HG03039 (cell line): ENCODE results near the gene SFT2D3.

Experiments used
- ATAC-seq: cut with Tn5 transposase; IDR thresholded peaks from one replicate; pipeline ENCODE4 v1.9.1; 2021; ENCODE audit warnings: mild to moderate bottlenecking, moderate library complexity; ENCODE audit not compliant: unreplicated experiment

Gene SFT2D3

DNA sequence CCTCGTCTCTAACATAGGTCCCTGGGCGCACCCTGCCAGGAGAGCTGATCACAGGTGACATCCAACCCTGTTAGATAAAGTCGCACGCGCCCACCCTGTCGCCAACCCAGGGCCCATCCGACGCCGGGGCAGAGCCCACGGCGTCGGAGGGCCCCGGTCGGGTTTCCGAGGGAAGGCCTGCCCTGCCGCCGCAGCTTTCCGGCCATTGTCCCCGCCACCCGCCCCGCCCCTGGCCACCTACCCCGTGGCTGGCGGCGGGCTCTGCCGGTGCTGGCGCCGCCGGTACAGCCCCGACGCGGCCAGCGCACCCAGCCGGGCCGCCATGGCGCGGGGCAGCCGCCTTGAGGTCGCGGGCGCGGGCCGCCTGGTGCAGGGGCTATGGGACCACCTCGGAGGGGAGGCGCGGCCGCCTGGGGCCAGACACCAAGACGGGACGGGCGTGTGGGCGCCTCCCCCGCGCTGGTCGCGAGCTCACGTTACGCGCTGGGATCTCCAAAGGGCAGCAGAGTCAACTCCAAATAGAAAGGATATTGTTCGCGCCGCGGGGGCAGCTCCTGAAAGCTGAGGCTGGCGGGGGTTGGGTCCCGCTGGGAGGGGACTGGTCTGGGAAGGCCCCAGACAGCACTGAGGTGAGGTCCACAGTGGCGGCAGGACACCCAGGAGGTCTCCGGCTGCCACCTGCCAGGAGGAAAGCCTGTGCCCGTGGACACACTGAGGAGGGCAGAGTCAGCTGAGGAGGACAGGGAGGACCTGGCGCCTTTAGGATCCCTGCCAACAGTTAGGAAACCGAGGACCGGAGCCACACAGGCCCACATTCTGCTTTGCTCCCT is 37.0 kb upstream of the SFT2D3 start:
- ATAC-seq: no peak

DNA sequence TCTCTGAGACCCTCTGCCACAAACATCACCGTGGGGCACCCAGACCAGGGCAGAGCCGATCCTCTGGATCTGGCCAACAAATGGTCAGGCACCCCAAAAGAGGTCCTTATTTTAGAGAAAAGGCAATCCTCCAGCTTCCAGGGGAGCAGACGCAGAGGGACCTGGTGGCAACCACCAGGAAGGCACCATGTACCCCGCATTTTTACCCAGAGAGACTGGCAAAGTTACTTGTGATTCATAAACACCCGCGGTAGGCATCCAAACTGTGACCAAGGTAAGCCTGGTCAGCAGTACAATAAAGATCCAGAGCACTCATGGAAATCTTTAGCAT is 36.4 kb upstream of the SFT2D3 start:
- no peak for ATAC-seq

DNA sequence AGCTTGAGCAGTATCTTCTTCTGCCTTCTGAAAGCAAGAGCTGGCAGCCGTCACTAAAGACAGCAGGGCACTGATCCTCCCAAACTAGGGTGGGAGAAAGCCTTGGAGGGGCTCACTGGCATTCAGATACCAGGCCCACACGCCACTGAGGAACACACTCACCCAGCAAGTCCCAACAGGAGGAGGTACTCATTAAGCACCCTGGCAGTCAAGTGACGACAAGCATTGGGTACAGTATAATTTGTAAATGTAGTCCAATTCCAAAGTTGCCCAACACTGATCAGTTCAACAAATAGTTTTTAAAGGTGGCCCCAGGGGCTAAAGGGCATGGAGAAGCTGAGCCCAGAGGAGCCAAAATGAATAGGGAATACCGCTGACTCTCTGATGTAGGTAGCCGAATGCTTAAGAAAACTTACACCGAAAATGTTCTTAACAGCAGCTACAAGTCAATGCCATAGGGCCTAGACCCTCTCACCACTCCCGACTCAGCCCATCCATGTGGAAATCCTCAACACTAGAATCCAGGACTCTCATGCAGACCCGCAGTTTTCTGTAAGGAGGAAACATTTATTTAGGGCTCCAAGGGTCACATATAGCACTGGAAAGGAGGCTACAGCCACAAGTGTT is 35.9 kb upstream of the SFT2D3 start:
- ATAC-seq: no peak

DNA sequence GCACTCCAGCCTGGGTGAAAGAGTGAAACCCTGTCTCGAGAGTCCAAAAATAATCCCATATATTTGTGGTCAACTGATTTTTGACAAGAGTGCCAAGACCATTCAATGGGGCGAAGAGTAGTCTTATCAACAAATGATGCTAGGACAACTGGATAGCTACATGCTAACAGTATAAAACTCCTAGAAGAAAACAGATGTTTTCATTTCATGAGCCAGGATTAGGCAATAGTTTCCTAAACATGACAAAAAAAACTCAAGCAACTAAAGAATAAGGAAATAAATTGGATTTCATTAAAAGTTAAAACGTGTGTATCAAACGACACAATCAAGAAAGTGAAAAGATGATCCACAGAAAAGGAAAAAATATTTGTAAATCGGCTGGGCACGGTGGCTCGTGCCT is 32.2 kb upstream of the SFT2D3 start:
- ATAC-seq: no peak

DNA sequence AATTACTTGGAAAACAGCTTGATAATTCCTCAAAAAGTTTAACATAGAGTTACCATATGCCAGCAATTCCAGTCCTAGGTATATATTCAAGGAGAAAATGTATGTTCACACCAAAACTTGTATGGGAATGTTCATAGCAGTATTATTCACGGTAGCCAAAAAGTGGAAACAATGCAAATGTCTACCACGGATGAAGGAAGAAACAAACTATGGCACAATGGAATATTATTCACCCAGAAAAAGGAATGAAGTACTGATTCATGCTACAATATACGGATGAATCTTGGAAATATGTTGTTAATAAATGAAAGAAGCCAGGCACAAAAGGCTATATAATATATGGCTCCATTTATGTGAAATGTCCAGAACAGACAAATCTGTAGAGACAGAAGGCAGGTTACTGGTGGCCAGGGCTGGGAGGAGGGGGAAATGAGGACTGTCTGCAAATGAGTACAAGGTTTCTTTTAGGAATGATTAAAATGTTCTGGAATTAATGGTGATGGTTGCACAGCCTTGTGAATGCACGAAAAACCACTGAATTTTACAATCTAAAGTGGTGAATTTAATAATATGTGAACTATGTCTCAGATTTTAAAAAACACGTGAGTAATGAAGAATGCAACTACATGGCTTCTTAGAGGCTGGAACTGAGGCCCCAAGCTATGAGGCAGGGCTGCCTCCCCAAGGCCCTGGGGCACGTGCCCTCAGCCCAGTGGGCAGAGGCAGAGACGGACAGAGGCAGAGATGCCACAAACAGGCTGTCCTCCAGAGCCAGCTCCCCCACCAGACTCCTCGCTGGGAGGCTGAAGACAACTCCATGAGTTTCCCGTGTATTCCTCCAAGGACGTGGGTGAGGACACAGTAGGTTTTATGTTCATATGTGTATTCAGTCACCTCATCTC is 31.0 kb upstream of the SFT2D3 start:
- ATAC-seq: no peak

DNA sequence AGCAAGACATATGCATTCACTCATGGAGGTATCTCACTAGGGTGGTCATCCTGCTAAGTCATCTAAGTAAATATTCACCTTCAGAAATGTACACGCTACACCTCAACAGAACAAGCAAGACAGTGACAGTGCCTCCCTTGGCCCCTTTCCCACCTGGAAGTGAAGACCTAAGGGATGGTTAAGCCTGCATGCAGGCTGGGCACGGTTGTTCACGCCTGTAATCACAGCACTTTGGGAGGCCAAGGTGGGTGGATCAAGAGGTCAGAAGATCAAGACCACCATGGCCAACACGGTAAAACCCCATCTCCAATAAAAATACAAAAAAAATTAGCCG is 30.4 kb upstream of the SFT2D3 start:
- no peak for ATAC-seq

DNA sequence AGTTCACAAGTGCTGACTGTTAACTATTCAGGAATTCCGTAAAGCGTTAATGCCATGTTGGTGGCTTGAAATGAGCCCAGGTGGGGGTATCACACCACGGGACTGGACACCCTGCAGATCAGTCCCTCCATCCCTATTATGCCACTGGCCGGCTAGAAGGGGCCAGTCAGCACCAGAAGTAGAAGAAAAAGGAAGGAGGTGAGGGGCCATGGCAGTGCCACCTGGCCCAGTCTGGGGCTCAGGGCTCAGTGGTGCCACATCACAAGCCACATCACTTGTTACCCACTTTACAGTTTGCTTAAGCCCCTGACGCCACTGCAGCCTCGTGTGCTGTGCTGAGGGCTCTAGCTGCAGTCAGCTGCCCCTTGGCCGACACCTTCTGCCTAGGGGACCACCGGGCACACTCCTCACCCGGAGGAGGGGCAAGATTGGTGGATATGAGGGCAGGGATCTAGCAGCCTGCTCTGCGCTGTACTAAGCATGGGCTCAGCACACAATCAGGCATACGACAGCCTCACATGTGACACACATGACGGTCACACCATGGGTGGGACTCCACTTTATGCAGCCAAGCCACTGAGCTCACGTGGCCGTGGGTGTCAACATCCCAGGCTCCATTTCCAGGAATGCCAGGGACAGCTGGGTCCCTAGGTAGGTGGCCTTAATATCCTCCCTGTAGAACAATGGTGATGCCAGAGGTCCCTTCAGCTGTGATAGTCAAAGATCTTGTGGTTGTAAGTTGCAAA is 29.6 kb upstream of the SFT2D3 start:
- no peak for ATAC-seq

DNA sequence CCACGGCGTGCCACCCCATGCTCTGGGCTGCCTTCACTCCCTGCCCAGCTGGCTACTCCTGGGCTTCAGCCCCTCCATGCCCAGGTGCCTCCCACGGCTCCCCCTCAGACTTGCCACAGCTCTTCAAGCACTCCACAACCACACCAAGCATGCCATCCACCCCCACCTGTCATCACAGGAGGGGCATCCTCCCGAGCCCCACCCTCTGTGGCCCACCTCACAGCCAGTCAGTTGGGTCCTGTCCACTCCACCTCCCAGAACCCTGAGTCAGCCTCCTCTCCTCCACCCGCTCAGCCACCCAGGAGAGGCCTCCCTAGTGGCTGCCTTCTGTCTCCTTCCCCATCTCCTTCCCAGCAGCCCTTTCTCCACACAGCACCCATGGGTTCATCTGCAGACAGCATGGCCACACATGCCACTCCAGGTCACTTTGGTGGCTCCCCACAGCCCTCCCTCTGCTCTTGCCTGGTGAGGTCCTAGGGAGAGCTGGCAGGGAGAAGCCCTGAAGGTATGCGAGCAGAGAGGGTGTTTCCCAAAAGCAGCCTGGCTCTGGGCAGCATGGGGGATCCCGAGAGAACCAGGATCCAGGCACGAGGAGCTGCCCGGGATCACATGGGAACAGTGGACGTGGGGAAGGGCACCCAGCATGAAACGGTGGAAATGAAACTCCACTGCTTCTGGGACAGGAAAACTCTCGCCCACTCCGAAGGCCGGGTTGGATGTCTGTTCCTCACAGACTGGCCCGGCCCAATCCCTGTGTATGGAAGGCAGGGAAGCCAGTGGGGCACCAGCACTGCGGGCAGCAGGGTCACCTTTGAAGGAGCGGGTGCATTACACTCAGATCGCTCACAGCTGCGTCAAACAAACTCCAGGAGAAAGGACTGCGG is 28.7 kb upstream of the SFT2D3 start:
- ATAC-seq: no peak

DNA sequence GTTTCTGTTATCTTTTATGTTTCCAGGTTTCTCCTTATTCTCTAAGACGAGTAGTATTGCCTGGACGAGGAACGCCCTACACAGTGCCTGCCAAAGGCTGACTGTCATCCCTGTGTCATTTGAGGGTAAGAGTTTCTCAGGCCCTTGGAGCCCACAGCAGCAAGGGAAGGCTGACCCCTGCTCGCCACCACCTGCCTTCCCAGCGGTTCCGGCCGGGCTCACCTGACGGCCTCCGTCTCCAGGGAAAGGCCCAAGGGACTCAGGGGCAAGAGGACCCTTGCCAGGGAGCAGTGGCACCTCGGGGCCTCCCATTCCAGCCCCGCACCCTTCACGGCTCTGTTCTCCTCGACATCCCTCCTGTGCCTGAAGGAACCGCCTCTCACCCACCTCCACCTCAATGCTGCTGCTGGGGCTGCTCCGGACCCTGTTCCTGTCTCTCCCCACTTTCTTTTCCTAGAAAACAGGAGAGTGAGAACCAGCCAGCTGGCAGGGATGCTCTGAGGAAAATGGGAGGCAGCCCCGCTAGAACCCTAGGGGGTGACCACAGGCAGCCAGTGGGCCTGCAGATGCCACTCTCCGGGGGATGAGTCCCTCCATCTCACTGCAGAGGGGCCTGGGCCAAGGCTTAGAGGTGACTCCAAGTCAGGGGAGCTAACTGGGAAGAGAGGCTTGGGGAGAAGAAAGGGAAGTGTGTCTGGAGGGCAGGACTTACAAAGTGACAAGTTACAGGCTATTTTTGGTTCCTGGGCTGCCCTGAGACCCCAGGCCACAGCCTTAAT is 27.8 kb upstream of the SFT2D3 start:
- no peak for ATAC-seq

DNA sequence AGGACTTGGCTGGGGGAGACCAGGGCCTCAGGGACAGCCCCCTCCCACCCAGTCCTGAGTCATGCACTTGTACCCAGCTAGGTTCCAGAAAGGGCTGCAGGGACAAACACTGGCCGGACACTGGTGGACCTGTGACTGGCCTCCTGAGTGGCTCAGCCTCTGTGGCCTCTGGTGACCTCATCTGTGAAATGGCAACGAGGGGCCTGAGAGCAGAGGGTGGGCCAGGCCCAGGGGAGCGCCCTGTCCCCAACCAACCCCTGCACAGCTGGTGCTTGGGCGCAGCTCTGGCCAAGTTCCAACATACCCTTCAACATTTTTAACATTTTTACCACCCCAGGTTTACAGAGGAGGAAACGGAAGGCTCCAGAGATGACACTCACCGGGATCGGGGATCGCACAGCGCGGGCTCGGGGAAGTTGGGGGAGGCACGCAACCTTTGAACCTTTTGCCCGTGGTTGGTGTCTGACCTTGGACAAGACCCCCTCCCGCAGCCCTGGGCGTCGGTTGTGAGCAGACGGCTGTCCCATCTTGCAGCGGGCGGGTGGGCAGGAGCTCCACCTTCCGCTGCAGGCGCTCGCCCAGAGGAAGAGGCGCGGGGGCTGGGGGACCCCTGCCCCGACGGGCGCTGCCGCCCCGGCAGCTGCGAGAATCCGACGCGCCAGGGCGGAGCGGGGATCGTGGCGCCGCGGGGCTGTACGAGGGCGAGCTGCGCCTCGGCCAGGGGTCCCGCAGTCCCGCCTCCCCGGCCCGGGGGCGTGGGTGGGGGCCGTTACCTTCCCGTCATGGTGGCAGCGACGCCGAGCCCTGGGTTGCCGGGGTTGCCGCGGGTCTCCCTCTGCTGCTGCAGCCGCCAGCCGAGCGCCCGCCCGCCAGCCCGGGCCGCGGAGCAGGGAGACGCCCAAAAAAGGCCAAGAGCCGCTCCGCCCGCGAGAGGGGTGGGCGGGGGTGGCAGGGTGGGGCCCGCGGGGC is 26.8 kb upstream of the SFT2D3 start:
- no peak for ATAC-seq

DNA sequence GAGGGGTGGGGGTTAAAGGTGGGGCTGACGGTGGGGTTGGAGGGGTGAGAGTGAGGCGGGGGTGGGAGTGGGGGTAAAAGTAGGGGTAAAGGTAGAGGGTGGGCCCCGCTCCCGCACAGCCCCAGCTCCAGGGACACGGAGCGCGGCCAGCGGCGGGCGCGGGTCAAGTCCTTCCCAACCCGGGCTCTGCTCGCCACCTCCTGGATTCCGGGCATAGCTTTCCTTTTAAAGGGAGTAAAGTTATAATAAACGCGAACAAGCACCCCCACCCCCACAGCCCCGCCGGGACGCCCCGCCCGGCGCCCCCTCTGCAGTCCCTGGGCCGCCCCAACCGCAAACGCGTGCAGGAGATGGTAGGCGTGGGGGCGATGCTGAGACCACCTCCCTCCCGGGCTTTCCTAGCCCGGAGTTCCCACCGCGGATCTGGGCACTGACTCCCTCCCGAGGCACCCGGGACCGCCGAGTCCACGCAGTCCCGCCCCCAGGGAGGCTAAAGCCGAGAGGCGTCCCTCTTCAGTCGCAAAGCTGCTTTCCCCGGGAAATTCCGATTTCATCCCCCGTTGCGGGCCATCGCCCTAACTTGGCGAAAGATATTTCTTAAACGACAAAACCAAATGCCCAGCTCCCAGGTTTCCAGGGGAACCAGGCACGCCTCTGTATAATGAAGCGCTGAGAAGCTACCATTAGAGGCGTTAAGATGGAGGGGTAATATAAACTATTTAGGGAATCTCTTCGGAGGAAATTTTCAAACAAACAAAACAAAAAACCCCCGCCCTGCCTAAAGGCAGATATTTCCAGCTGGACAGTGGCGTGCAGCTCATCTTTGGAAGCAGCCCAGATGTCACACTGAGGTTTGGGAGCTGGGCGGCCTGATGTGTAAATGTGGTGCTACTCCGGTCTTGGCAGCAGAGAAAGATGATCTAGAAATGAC is 25.7 kb upstream of the SFT2D3 start, which contains the start of gene LIMS2:
Gene LIMS2, minus strand, starts transcription at position 200 of the 931 bp plus-strand sequence. CDS start 506 bp downstream, outside the sequence.
- ATAC-seq: no peak

DNA sequence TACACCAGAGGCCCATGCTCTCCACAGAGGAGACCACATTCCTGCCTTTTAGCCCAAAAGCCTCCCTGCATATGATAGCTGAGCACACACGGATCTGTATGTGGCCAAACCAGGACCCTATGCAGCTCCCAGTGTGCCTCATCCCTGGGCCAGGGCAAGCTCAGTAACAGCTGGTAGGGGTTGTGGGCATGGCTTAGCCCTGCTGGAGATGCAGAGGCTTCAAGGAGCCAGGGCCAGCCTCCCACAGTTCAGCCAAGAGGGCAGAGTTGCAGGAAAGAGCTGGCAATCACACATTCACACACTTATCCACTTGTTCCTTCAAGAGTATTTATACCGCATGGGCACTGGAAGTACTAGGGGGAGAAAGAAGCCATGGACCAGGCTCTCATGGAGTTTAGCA is 24.4 kb upstream of the SFT2D3 start:
- ATAC-seq: no peak

DNA sequence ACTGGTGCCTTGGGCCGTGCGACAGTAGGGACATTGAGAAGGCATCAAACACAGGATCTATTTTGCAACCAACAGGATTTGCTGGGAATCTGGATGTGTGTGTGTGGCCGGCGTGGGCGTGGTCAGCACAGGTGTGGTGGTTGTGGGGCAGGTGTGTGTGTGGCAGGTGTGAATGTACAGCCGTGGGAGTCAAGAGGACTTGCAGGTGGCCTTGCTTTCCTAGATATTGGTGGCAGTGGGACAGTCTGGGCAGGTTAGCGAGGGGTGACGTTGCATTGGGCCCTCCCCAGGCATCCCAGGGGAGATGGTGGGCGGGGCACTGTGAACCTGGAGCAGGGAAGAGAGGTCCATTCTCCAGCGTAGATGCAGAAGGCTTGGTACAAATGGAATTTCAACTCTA is 22.8 kb upstream of the SFT2D3 start:
- no peak for ATAC-seq

DNA sequence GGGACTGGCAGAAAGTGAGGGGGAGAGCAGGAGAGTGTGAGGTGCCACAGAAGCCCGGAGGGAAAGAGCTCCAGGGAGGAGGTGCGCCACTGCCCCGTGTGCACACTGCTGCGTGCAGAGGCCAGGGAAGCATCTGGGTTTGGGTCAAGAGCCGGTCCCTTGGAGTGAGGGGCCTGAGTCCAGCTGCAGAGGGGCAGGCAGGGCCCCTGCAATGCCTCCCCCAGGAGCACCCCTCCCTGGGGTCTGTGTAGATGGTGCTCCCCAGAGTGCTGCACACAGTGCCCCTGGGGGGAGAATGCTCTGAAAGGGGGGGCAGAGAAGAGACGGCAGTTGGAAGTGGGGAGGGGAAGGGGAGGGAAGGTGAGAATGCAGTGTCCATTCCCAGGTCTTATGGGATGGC is 22.3 kb upstream of the SFT2D3 start:
- ATAC-seq: no peak

DNA sequence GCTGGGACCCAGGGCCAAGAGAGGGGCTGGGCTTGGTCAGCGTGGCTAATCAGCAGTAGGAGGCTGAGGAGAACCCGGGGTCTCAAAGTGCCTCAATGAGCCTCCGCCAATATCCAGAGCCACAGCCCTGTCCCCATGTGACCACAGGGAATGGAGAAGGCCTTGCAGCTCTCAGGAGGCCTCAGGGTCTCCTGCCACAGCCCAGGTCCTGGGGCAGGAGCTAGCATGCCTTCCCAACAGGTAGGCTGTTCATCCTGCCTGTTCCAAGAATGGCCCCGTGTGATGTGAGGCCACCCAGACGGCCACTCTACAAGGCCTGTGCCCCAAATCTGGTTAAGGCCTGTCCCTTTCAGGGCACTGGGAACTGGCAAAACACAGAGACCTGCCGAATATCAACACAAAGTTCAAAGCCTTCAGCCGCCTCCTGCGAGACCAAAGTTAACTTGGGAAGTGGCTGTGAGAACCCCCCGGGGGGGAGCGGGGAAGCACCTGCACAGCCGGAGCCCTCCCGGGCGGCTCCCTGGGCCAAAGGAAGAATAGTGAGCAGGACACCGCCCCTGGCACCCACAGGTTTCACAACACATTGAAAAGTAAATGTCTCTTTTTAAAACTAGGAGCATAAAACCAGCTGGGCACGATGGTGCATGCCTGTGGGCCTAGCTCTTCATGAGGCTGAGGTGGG is 21.5 kb upstream of the SFT2D3 start:
- no peak for ATAC-seq

DNA sequence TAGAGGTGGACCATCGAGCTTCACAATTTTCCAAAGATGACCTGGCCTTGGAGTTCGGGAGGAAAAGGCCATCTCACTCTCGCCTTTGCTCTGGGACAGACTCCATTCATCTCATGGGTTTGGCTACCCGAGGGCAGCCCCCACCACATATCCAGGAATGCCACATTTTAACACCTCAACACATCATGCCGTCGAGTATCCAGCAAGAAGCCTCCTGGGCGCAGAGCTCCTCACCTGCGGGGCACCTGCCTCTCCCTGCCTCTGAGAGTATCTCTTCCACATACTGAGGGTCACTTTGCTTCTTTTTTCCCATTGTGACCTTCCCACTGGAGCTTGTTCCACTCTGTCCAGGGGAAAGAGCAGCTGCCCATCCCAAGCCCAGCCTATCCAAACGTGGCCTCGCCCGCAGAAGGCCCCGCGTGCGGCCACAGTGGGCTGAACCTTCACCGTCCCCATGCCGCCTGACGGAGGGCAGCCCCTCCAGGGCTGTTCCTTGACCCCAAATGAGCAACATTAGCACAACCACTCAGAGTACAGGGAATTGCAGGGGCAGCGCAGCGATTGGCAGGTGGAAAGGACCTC is 20.5 kb upstream of the SFT2D3 start:
- no peak for ATAC-seq
